Measurements from ENCODE around the gene CAPN14.

The CAPN14 gene

DNA sequence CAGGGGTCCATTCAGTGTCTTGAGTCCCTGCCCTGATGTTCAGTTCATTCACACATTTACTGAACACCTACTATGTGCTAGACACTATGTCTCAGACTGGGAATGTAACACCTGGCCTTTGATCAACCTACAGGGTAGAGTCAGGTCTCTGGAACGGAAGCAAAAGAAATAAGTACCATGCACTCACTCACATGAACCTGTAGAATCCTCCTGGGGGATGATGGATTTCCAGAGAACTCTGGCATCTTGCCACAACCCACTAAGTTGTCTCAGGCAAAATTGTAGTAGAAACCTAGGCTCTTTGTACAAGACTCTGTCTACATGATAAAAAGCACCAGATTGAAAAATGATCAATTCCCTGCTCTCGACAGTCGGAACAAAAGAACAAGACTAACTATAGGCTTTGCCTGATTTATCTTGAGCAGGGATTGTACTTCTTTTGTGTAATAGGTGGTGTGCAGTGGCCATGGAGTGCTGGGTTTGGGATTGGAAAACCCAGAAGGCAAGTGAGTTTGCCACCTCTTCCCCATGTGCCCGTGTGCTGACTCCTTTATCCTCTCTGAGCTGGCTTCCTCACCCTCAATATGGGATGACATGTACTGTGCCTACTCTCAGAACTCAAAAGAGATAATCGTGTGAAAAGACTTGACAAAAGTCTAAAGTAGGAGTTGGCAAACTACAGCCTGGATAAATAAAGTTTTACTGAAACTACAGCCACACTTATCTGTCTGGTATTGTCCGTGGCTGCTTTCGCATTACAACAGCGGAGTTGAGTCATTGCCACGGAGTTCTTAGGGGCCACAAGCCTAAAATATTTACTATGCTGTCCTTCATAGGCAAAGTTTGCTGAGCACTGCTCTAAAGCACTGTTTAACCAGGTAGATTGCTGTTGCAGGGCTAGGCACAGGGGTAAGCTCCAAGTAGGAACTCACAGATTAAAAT, 4.4 kb downstream of the CAPN14 start:
- no peak for TF ChIP-seq CREB1 (IDR thresholded peaks at IDR 0.05; ENCODE audit: low read depth)
- no peak for TF ChIP-seq YY1 (IDR thresholded peaks at IDR 0.05; ENCODE audit: low read depth)
- TF ChIP-seq MAX (IDR thresholded peaks at IDR 0.05): no peak

DNA sequence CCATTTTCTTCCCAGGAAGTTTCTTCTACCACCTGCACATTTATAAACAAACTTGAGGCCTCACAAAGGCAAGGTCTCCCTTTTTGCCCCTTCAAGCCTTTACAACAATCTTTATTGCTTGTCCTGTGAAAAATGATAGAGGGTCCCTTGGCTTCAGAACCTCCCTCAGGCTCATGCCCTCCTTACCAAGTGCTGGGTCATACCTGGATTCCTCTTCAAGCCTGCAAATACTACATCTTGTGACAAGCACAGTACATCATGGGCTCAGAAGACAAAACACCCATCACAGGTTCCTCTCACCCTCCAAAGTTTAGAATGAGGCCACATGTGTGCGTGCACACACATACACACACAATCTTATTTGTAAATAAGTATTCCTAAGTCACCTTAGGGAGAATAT, 9.1 kb downstream of the CAPN14 start:
- TF ChIP-seq CREB1 (IDR thresholded peaks at IDR 0.05; ENCODE audit: low read depth): no peak
- TF ChIP-seq CEBPB (IDR thresholded peaks at IDR 0.05): no peak
- no peak for TF ChIP-seq RAD21 (IDR thresholded peaks at IDR 0.05; ENCODE audit: low read depth)
- TF ChIP-seq FOXM1 (IDR thresholded peaks at IDR 0.05; ENCODE audit: borderline replicate concordance, low read depth): no peak
- TF ChIP-seq USF1 (IDR thresholded peaks at IDR 0.05): no peak
- TF ChIP-seq TCF12 (IDR thresholded peaks at IDR 0.05; ENCODE audit: low read depth): no peak
- TF ChIP-seq YY1 (IDR thresholded peaks at IDR 0.05; ENCODE audit: low read depth): no peak
- no peak for TF ChIP-seq MAX (IDR thresholded peaks at IDR 0.05)
- no peak for TF ChIP-seq TEAD4 (IDR thresholded peaks at IDR 0.05)
- no peak for TF ChIP-seq ZBTB7A (IDR thresholded peaks at IDR 0.05; ENCODE audit: low read depth)
- no peak for TF ChIP-seq EP300 (IDR thresholded peaks at IDR 0.05; ENCODE audit: borderline replicate concordance)
- TF ChIP-seq TAF1 (IDR thresholded peaks at IDR 0.05; ENCODE audit: low read depth): no peak
- TF ChIP-seq EGR1 (IDR thresholded peaks at IDR 0.05): no peak
- TF ChIP-seq, protein P1, sequence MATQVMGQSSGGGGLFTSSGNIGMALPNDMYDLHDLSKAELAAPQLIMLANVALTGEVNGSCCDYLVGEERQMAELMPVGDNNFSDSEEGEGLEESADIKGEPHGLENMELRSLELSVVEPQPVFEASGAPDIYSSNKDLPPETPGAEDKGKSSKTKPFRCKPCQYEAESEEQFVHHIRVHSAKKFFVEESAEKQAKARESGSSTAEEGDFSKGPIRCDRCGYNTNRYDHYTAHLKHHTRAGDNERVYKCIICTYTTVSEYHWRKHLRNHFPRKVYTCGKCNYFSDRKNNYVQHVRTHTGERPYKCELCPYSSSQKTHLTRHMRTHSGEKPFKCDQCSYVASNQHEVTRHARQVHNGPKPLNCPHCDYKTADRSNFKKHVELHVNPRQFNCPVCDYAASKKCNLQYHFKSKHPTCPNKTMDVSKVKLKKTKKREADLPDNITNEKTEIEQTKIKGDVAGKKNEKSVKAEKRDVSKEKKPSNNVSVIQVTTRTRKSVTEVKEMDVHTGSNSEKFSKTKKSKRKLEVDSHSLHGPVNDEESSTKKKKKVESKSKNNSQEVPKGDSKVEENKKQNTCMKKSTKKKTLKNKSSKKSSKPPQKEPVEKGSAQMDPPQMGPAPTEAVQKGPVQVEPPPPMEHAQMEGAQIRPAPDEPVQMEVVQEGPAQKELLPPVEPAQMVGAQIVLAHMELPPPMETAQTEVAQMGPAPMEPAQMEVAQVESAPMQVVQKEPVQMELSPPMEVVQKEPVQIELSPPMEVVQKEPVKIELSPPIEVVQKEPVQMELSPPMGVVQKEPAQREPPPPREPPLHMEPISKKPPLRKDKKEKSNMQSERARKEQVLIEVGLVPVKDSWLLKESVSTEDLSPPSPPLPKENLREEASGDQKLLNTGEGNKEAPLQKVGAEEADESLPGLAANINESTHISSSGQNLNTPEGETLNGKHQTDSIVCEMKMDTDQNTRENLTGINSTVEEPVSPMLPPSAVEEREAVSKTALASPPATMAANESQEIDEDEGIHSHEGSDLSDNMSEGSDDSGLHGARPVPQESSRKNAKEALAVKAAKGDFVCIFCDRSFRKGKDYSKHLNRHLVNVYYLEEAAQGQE (IDR thresholded peaks at IDR 0.05; ENCODE audit: low read depth): no peak
- TF ChIP-seq NFIC (IDR thresholded peaks at IDR 0.05): no peak

- TF ChIP-seq USF1 (IDR thresholded peaks at IDR 0.05): no peak
- no peak for TF ChIP-seq TCF12 (IDR thresholded peaks at IDR 0.05; ENCODE audit: low read depth)
- TF ChIP-seq, protein P1 (IDR thresholded peaks at IDR 0.05; ENCODE audit: low read depth): no peak
- TF ChIP-seq EP300 (IDR thresholded peaks at IDR 0.05; ENCODE audit: borderline replicate concordance): no peak
- no peak for TF ChIP-seq TAF1 (IDR thresholded peaks at IDR 0.05; ENCODE audit: low read depth)
- TF ChIP-seq YY1 (IDR thresholded peaks at IDR 0.05; ENCODE audit: low read depth): no peak
- TF ChIP-seq EGR1 (IDR thresholded peaks at IDR 0.05): no peak
Measured at GRCh38 chr2:31207790-31208189, 9.5 kb downstream of the CAPN14 start.

GRCh38 chr2:31205613-31206012, 11.7 kb downstream of the CAPN14 start:
- TF ChIP-seq RAD21 (IDR thresholded peaks at IDR 0.05; ENCODE audit: low read depth) (no peak), MAX (IDR thresholded peaks at IDR 0.05) (no peak), TCF12 (IDR thresholded peaks at IDR 0.05; ENCODE audit: low read depth) (no peak), CEBPB (IDR thresholded peaks at IDR 0.05) (no peak), EP300 (IDR thresholded peaks at IDR 0.05; ENCODE audit: borderline replicate concordance) (no peak), ZBTB7A (IDR thresholded peaks at IDR 0.05; ENCODE audit: low read depth) (no peak), USF1 (IDR thresholded peaks at IDR 0.05) (no peak)

DNA sequence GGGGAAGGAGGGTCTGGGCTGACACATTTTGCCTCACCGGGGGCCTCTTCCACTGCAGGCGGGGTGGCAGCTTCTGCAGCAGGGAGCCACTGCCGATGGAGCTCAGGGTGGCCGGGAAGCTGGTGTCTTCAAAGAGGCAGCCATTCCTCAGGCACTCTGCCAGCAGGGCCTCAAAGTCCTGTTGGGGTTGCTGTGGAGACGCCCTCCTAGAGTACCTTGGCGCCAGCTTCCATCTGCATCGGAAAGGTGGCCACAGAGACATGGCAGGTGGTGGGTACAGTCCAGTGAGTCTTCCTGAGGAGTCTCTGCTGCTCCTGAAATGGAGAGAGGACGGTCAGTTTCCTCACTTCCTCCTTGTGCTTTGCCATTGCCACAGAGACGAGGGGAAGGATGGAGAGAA, 12.1 kb downstream of the CAPN14 start:
- TF ChIP-seq FOXM1 (IDR thresholded peaks at IDR 0.05; ENCODE audit: borderline replicate concordance, low read depth) (no peak), TCF12 (IDR thresholded peaks at IDR 0.05; ENCODE audit: low read depth) (no peak), CREB1 (IDR thresholded peaks at IDR 0.05; ENCODE audit: low read depth) (no peak), TEAD4 (IDR thresholded peaks at IDR 0.05) (no peak), NFIC (IDR thresholded peaks at IDR 0.05) (no peak), RAD21 (IDR thresholded peaks at IDR 0.05; ENCODE audit: low read depth) (no peak), USF1 (IDR thresholded peaks at IDR 0.05) (no peak), CEBPB (IDR thresholded peaks at IDR 0.05) (no peak), TAF1 (IDR thresholded peaks at IDR 0.05; ENCODE audit: low read depth) (no peak), ZBTB7A (IDR thresholded peaks at IDR 0.05; ENCODE audit: low read depth) (no peak), YY1 (IDR thresholded peaks at IDR 0.05; ENCODE audit: low read depth) (no peak), EGR1 (IDR thresholded peaks at IDR 0.05) (no peak), MAX (IDR thresholded peaks at IDR 0.05) (no peak), EP300 (IDR thresholded peaks at IDR 0.05; ENCODE audit: borderline replicate concordance) (no peak)
- TF ChIP-seq, protein P1 (IDR thresholded peaks at IDR 0.05; ENCODE audit: low read depth): no peak

All from Ishikawa (cell line).